HG03135 (cell line): ENCODE data around the gene NR0B2.

ENCODE experiments used
- ATAC-seq: cut with Tn5 transposase; IDR thresholded peaks from one replicate; pipeline ENCODE4 v1.9.1; 2021; ENCODE audit warnings: mild to moderate bottlenecking, moderate library complexity; ENCODE audit not compliant: unreplicated experiment

The NR0B2 gene

GRCh38 chr1:26938004-26938658, 24.4 kb upstream of the NR0B2 start:
- no peak for ATAC-seq

GRCh38 chr1:26936823-26937222, 23.0 kb upstream of the NR0B2 start:
- ATAC-seq: no peak

GRCh38 chr1:26932531-26932930, 18.8 kb upstream of the NR0B2 start:
- ATAC-seq: no peak

- no peak for ATAC-seq
Observed at GRCh38 chr1:26923711-26924110, 9.9 kb upstream of the NR0B2 start.

GRCh38 chr1:26922901-26923300, 9.1 kb upstream of the NR0B2 start:
- ATAC-seq: no peak

- ATAC-seq: no peak
Observed at GRCh38 chr1:26922431-26922729, 8.6 kb upstream of the NR0B2 start.

GRCh38 chr1:26921540-26922430, 8.0 kb upstream of the NR0B2 start, which contains the start of gene NUDC:
Gene NUDC, plus strand, starts transcription at chr1:26921743. Its CDS starts 106 bp downstream, at chr1:26921849.
- ATAC-seq: peak; percentile 95

- peak; percentile 19 for ATAC-seq
Observed at GRCh38 chr1:26921126-26921539, 7.4 kb upstream of the NR0B2 start.

- ATAC-seq: no peak
Observed at GRCh38 chr1:26915204-26915842, 1.5 kb upstream of the NR0B2 start.

- ATAC-seq: no peak
Observed at GRCh38 chr1:26913389-26913753, 404 bp downstream of the NR0B2 start.

- no peak for ATAC-seq
Observed at GRCh38 chr1:26912147-26912490, 1.7 kb downstream of the NR0B2 start.

GRCh38 chr1:26911399-26912146, 2.2 kb downstream of the NR0B2 start:
- ATAC-seq: no peak

GRCh38 chr1:26910343-26911160, 3.2 kb downstream of the NR0B2 start:
- no peak for ATAC-seq

GRCh38 chr1:26909951-26910342, 3.8 kb downstream of the NR0B2 start:
- no peak for ATAC-seq

GRCh38 chr1:26907071-26907917, 6.5 kb downstream of the NR0B2 start:
- no peak for ATAC-seq

GRCh38 chr1:26900815-26901511, 12.8 kb downstream of the NR0B2 start:
- ATAC-seq: no peak

- ATAC-seq: peak; percentile 69
Observed at GRCh38 chr1:26900001-26900814, 13.6 kb downstream of the NR0B2 start, which contains the start of gene GPATCH3. Gene GPATCH3, minus strand, starts transcription at chr1:26900467. Its CDS starts 25 bp downstream, at chr1:26900442.

GRCh38 chr1:26897351-26897750, 16.4 kb downstream of the NR0B2 start:
- no peak for ATAC-seq
